Right forelimb (tissue), 1 donor: ENCODE data around the gene TMEM72.

Experiments
- DNase-seq: peaks from one replicate; pipeline ENCODE4 v3.0.0-alpha.2; 2018

Gene TMEM72

DNA sequence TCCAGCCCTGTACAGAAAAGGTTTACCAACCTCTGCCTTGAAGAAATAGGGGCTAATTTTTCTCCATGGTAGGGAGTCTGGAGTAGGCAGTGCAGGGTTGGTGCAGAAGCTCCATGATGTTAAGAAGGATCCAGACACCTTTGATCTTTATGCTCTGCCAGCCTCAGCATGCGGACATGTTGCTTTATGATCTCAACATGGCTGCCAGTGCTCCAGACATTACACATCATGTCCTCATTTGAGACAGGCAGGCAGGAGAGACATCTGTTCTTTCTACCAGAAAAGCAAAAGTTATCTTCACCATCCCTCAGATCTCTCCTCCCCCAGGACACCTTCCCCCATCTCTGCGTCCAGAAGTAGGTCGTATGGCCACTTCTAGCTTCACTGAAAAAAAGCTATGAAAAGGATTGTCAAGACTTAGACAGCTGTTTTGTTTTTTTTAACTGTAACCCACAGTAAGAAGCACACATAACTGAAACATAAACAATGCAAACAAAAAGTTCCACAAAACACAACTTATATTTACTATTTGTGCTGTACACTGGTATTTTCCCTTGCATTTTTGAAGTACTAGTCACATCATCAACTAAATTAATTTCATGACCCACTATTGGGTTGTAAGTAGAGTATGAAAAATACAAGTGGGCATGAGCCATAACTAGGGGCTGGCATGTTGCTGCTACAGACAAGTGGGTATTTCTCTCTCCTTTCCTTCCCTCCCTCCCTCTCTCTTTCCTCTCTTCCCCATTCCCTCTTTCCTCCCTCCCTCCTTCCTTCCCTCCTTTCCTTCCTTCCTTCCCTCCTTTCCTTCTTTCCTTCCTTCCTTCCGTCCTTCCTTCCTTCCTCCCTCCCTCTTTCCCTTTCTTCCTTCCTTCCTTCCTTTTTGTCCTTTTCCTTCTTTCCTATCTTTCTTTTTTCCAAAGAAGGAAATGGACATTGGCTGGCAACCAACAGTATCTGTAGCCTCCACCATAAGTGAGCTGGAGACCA is 45.9 kb downstream of the TMEM72 start:
- no peak for DNase-seq

- DNase-seq: peak; percentile 31
These were observed 47.2 kb downstream of the TMEM72 start for GRCh38 chr10:44958196-44958897.

- no peak for DNase-seq
These were observed 47.7 kb downstream of the TMEM72 start for GRCh38 chr10:44958898-44959246.

DNA sequence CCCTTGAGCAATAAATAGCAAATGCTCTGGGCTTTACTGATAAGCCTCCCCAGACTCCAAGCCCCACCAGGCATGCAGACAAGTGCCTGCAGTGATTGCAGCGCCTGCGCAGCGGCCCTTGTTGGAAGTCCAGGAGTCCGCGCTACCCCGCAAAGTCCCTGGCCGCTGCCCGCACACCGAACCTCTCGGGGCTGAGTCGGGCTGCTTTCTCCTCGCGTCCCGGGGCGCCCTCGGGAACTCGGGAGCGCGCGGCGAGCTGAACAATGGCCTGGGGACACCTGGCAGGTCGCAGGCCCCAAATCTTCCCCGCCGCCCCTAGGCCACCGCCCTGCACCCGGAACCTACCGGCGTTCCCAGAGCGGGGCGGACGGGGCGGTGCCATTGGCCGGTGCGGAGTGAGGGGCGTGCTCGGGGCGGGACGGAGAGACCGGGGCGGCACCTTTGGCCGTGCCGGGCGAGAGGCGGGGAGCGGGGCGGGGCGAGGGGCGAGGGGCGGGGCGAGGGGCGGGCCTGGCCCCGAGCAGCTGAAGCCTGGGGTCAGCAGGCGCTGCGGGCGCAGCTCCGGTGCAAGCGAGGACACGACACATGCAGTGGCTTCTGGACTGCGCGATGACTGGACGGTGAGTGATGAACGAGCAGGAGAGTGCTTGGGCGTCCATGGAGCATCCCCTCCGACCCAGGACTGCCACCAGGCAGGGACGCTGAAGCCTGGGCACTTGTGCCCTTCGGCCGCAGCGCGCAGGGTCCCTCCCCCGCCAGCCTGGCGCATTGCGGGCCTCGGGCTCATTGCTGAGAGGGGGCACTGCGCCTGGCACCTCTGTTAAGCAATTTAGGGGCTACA is 48.3 kb downstream of the TMEM72 start, which contains the start of gene RASSF4:
Gene RASSF4, plus strand, starts transcription at position 556 of the 841 bp plus-strand sequence. CDS start 10,401 bp downstream, outside the sequence.
- DNase-seq: peak; percentile 94

DNA sequence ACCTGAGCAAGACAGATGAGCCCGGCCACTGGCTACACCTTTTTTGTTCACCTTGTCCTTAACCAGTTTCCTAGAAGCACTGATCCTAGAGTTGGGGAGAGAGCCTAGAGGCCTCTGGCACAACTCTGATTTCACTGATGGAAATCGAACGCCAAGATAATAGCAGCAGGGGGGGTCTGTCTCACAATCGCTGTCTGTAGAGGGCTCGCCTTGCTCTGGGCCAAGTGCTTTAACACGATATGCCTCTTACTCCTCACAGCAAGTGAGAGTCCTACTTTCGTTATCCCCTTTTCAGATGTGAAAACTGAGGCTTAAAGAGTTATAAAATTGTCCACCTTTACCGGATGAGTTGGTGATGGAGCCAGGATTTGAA is 48.9 kb downstream of the TMEM72 start:
- no peak for DNase-seq

- DNase-seq: peak; percentile 34
These were observed 49.5 kb downstream of the TMEM72 start for GRCh38 chr10:44960482-44961229.

GRCh38 chr10:44961230-44961571 is 50.1 kb downstream of the TMEM72 start:
- peak; percentile 37 for DNase-seq

- DNase-seq: peak; percentile 38
These were observed 51.0 kb downstream of the TMEM72 start for GRCh38 chr10:44961931-44962750.

- peak; percentile 62 for DNase-seq
These were observed 52.0 kb downstream of the TMEM72 start for GRCh38 chr10:44962870-44963738.

GRCh38 chr10:44963772-44964633 is 52.9 kb downstream of the TMEM72 start:
- peak; percentile 77 for DNase-seq

DNA sequence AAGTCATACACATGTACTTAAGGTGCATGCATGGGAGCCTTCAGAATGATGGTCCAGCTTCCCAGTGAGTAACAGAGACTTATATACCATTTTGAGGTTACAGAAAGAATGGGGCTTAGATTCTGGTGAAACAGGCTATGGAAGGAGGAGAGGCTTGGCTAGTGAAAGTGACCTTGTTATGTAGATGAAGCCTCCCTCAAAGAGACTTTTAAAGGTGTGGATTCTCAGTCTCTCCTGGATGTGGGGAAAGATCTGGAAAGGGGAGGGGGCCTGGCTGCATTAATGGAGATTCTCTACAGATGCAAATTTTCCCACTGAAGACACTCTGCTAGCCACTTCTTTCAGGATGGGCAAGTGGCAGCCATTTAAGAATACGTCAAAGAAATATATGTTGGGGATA is 54.0 kb downstream of the TMEM72 start:
- DNase-seq: peak; percentile 27

GRCh38 chr10:44965651-44966097 is 54.5 kb downstream of the TMEM72 start:
- peak; percentile 49 for DNase-seq

DNA sequence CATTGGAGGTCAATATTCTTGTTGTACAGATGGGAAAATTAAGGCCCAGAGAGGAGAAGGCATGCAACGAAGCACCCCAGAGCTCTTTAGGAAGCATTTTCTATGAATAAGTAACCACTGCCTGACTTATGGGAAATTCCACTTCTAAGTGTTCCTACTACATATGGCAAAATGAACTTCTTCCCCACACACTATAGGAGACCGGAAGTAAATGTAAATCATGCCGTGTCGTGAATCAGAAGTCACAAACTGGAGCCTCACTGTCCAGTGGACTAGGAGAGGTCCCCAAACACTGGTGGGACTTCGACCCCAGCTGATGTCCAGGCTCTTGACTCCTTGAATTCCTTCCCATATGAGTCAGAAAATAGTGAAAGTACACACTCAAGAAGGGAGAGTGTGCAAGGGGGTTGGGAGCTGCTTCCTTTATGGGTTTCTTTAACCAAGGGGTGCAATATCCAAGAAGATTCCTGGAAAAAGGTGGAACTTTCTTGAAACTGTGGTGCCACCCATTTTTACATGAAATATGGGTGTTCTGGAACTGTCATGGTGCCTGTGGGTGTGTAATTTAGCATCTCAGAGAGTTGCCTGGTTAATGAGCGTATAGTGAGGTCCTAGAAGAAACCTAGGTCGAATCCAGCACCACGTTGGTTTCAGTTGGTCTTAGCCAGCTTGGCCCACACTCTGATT is 55.1 kb downstream of the TMEM72 start:
- peak; percentile 28 for DNase-seq

GRCh38 chr10:44966816-44967509 is 55.8 kb downstream of the TMEM72 start:
- peak; percentile 40 for DNase-seq

GRCh38 chr10:44967616-44968015 is 56.5 kb downstream of the TMEM72 start:
- DNase-seq: peak; percentile 44

GRCh38 chr10:44968091-44968490 is 57.0 kb downstream of the TMEM72 start:
- DNase-seq: peak; percentile 53

GRCh38 chr10:44968500-44969400 is 57.6 kb downstream of the TMEM72 start:
- no peak for DNase-seq
